ENCODE measurements around the gene ARL8B.

DNA sequence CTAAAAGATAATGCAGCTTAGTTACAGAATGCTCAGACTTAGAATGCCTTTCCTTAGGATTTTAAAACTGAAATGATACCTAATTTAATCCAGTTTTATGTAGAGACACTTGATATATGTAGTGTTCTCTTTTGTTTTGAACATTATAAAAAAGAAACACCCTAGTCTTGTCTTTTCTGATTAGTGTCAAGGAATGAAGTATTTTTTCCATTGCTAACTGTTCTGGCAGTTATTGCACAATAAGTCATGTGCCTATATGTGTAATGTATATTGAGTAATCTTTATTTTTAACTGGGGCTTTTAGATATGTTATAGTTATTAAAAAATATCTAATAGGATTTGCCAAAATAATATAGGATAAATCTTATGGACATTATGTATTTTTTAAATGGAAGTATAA, 4.5 kb downstream of the ARL8B start:
- no peak for TF ChIP-seq ZBTB1 (CRISPR knock-in tag; IDR thresholded peaks at IDR 0.05; ENCODE audit: borderline replicate concordance, low read depth)
- TF ChIP-seq RAD21 (CRISPR knock-in tag; conservative IDR thresholded peaks at IDR 0.05 in 1 of 2, IDR thresholded peaks at IDR 0.05 in 1 of 2), result no peak
- no peak for TF ChIP-seq ZNF280B (CRISPR knock-in tag; IDR thresholded peaks at IDR 0.05)
- no peak for TF ChIP-seq NCOA1 (IDR thresholded peaks at IDR 0.05; ENCODE audit: low read depth)
- no peak for TF ChIP-seq CTCF (IDR thresholded peaks at IDR 0.05 in 2 of 3, conservative IDR thresholded peaks at IDR 0.05 in 1 of 3; ENCODE audit: insufficient read depth in 2 of 3, low read depth in 1 of 3, low read length in 3 of 3)
- no peak for TF ChIP-seq POLR2A (conservative IDR thresholded peaks at IDR 0.05)
- TF ChIP-seq SP2 (IDR thresholded peaks at IDR 0.05; ENCODE audit: extremely low read depth, low read depth, low read length, poor library complexity, severe bottlenecking), result no peak
- TF ChIP-seq SREBF1 (IDR thresholded peaks at IDR 0.05; ENCODE audit: borderline replicate concordance, low read depth, low read length), result no peak
- no peak for TF ChIP-seq NBN (IDR thresholded peaks at IDR 0.05; ENCODE audit: low read depth)

Measured in K562 (cell line).